Activated naive CD8-positive, alpha-beta T cell treated with anti-CD3 and anti-CD28 coated beads, Interleukin-2, amount 10 ng/mL, durations not matched to agents 7 days and 5 days (primary cell): Measurements from ENCODE around the gene TRPM2. TPM values are rescaled to one million over a fixed set of nuclear protein-coding genes. Genes with fewer than 3 reads are reported as not detected.

Experiments used
- ATAC-seq: fragments of 150-1000 bp; cut with Tn5 transposase; one replicate; pipeline ENCODE4 v1.10.0; 2021; ENCODE audit warnings: low read depth, moderate library complexity
- POLR2A ChIA-PET: fragments of 350-600 bp; sonication (Branson Sonifier 250); formaldehyde crosslinking; loops from one replicate; lab custom pipeline; 2021; ENCODE audit warnings: antibody characterized with exemption; lab: Charles Lee
- DNase-seq: peaks from one replicate; pipeline ENCODE4 v3.0.0; 2021
- H3K27ac Mint-ChIP-seq: one replicate; pipeline ENCODE4 v1.8.0; 2022; ENCODE audit warnings: mild to moderate bottlenecking, mixed read lengths
- H3K27me3 Mint-ChIP-seq: one replicate; pipeline ENCODE4 v1.8.0; 2022; ENCODE audit warnings: mild to moderate bottlenecking, moderate library complexity, mixed read lengths
- H3K36me3 Mint-ChIP-seq: one replicate; pipeline ENCODE4 v1.8.0; 2021; ENCODE audit warnings: mild to moderate bottlenecking, mixed read lengths
- H3K4me1 Mint-ChIP-seq: one replicate; pipeline ENCODE4 v1.8.0; 2021; ENCODE audit warnings: mixed read lengths
- H3K4me3 Mint-ChIP-seq: one replicate; pipeline ENCODE4 v1.8.0; 2022; ENCODE audit warnings: mild to moderate bottlenecking, moderate library complexity, mixed read lengths
- H3K9me3 Mint-ChIP-seq: one replicate; pipeline ENCODE4 v1.8.0; 2021; ENCODE audit warnings: mixed read lengths
- total RNA-seq, 2 experiments: library from RNA; stranded (reverse); gene quantifications; one replicate each; pipeline ENCODE4 v1.2.3, GENCODE V29; 2021

Gene TRPM2
- total RNA-seq, 2 experiments from 2014 or later = 29.6 to 31.1 TPM

- Mint-ChIP-seq H3K27ac (no peak overlapping the region), H3K36me3 (peaks cover 3% of the 10 kb centered on the region), H3K27me3 (peaks cover 3% of the 10 kb centered on the region), H3K4me3 (no peak overlapping the region), H3K4me1 (no peaks in the 10 kb centered on the region), H3K9me3 (no peaks in the 10 kb centered on the region)
- ATAC-seq (no peak), DNase-seq (no peak)
- POLR2A ChIA-PET = no interaction called here
These were observed 88.3 kb downstream of the TRPM2 start for GRCh38 chr21:44441581-44442265.

- H3K36me3 Mint-ChIP-seq = peaks cover 3% of the 10 kb centered on the region
- POLR2A ChIA-PET = no interaction called here
- ATAC-seq = no peak
- DNase-seq = no peak
- no peak overlapping the region for H3K27ac Mint-ChIP-seq
- no peak overlapping the region for H3K4me3 Mint-ChIP-seq
- no peaks in the 10 kb centered on the region for H3K9me3 Mint-ChIP-seq
- H3K4me1 Mint-ChIP-seq = no peaks in the 10 kb centered on the region
- peaks cover 5% of the 10 kb centered on the region for H3K27me3 Mint-ChIP-seq
These were observed 89.1 kb downstream of the TRPM2 start for GRCh38 chr21:44442266-44443125.

- Mint-ChIP-seq H3K27me3 (peaks cover 5% of the 10 kb centered on the region), H3K4me3 (no peak overlapping the region), H3K27ac (no peak overlapping the region), H3K36me3 (peaks cover 3% of the 10 kb centered on the region), H3K9me3 (no peaks in the 10 kb centered on the region), H3K4me1 (no peaks in the 10 kb centered on the region)
- POLR2A ChIA-PET = no interaction called here
- ATAC-seq (no peak), DNase-seq (no peak)
These were observed 90.0 kb downstream of the TRPM2 start for GRCh38 chr21:44443291-44443890.

- DNase-seq = no peak
- peak; percentile 26 for ATAC-seq
- no peaks in the 10 kb centered on the region for H3K9me3 Mint-ChIP-seq
- peaks cover 5% of the 10 kb centered on the region for H3K27me3 Mint-ChIP-seq
- H3K36me3 Mint-ChIP-seq = peaks cover 3% of the 10 kb centered on the region
- POLR2A ChIA-PET = no interaction called here
- no peak overlapping the region for H3K27ac Mint-ChIP-seq
- H3K4me1 Mint-ChIP-seq = no peaks in the 10 kb centered on the region
- H3K4me3 Mint-ChIP-seq = no peak overlapping the region
These were observed 90.5 kb downstream of the TRPM2 start for GRCh38 chr21:44443891-44444285.

GRCh38 chr21:44444286-44444931 is 91.0 kb downstream of the TRPM2 start:
- H3K36me3 Mint-ChIP-seq = peaks cover 3% of the 10 kb centered on the region
- H3K27me3 Mint-ChIP-seq = peaks cover 8% of the 10 kb centered on the region
- DNase-seq (no peak), ATAC-seq (no peak)
- no peak overlapping the region for H3K4me3 Mint-ChIP-seq
- POLR2A ChIA-PET = no interaction called here
- H3K27ac Mint-ChIP-seq = no peak overlapping the region
- H3K4me1 Mint-ChIP-seq = no peaks in the 10 kb centered on the region
- no peaks in the 10 kb centered on the region for H3K9me3 Mint-ChIP-seq

- Mint-ChIP-seq H3K27me3 (peaks cover 8% of the 10 kb centered on the region), H3K27ac (no peak overlapping the region), H3K9me3 (no peaks in the 10 kb centered on the region), H3K4me3 (no peak overlapping the region), H3K4me1 (no peaks in the 10 kb centered on the region), H3K36me3 (peaks cover 2% of the 10 kb centered on the region)
- ATAC-seq (no peak), DNase-seq (no peak)
- POLR2A ChIA-PET = no interaction called here
These were observed 91.9 kb downstream of the TRPM2 start for GRCh38 chr21:44445145-44445812.

GRCh38 chr21:44448651-44449131 is 95.3 kb downstream of the TRPM2 start:
- Mint-ChIP-seq H3K4me3 (no peak overlapping the region), H3K36me3 (no peaks in the 10 kb centered on the region), H3K27ac (no peak overlapping the region), H3K27me3 (peaks cover 27% of the 10 kb centered on the region), H3K4me1 (no peaks in the 10 kb centered on the region), H3K9me3 (peaks cover 3% of the 10 kb centered on the region)
- POLR2A ChIA-PET = interaction anchor here (0.6 kb wide), 1 partner anchor 511 kb away, joined by 6 read pairs; no protein-coding TSS in a partner anchor
- DNase-seq = no peak
- no peak for ATAC-seq

- Mint-ChIP-seq H3K9me3 (peaks cover 9% of the 10 kb centered on the region), H3K27me3 (peaks cover 33% of the 10 kb centered on the region), H3K4me1 (no peaks in the 10 kb centered on the region), H3K27ac (no peak overlapping the region), H3K4me3 (no peak overlapping the region), H3K36me3 (no peaks in the 10 kb centered on the region)
- POLR2A ChIA-PET = no interaction called here
- DNase-seq (no peak), ATAC-seq (no peak)
These were observed 96.3 kb downstream of the TRPM2 start for GRCh38 chr21:44449473-44450363.

- POLR2A ChIA-PET = interaction anchor here (1.4 kb wide), 1 partner anchor 19 kb away, joined by 3 read pairs; no protein-coding TSS in a partner anchor
These were observed 97.0 kb downstream of the TRPM2 start for GRCh38 chr21:44450402-44450801.

GRCh38 chr21:44450999-44451398 is 97.6 kb downstream of the TRPM2 start:
- Mint-ChIP-seq H3K4me1 (no peaks in the 10 kb centered on the region), H3K4me3 (no peak overlapping the region), H3K9me3 (peaks cover 9% of the 10 kb centered on the region), H3K27me3 (peaks cover 30% of the 10 kb centered on the region), H3K27ac (no peak overlapping the region), H3K36me3 (no peaks in the 10 kb centered on the region)
- POLR2A ChIA-PET = interaction anchor here (1.4 kb wide), 1 partner anchor 20 kb away, joined by 3 read pairs; no protein-coding TSS in a partner anchor
- DNase-seq (no peak), ATAC-seq (no peak)

More at GRCh38 chr21:44450402-44450801, 97.0 kb downstream of the TRPM2 start:
- H3K36me3 Mint-ChIP-seq = no peaks in the 10 kb centered on the region
- DNase-seq (no peak), ATAC-seq (no peak)
- H3K27me3 Mint-ChIP-seq = peaks cover 31% of the 10 kb centered on the region
- H3K9me3 Mint-ChIP-seq = peaks cover 9% of the 10 kb centered on the region
- no peak overlapping the region for H3K4me3 Mint-ChIP-seq
- no peak overlapping the region for H3K27ac Mint-ChIP-seq
- H3K4me1 Mint-ChIP-seq = no peaks in the 10 kb centered on the region

GRCh38 chr21:44453120-44453519 is 99.7 kb downstream of the TRPM2 start:
- ATAC-seq = no peak
- POLR2A ChIA-PET = no interaction called here
- Mint-ChIP-seq H3K4me3 (no peak overlapping the region), H3K27ac (no peak overlapping the region), H3K4me1 (no peaks in the 10 kb centered on the region), H3K9me3 (peaks cover 9% of the 10 kb centered on the region), H3K36me3 (no peaks in the 10 kb centered on the region), H3K27me3 (peaks cover 29% of the 10 kb centered on the region)
- DNase-seq = no peak

- H3K27ac Mint-ChIP-seq = no peak overlapping the region
- no peak for ATAC-seq
- peaks cover 9% of the 10 kb centered on the region for H3K9me3 Mint-ChIP-seq
- H3K4me1 Mint-ChIP-seq = no peaks in the 10 kb centered on the region
- peak overlapping the region; percentile 42 for H3K4me3 Mint-ChIP-seq
- H3K27me3 Mint-ChIP-seq = peaks cover 28% of the 10 kb centered on the region
- DNase-seq = no peak
- POLR2A ChIA-PET = interaction anchor here (3.0 kb wide), 1 partner anchor 114 kb away, joined by 11 read pairs; the partner anchor contains the start of gene CFAP410
- H3K36me3 Mint-ChIP-seq = no peaks in the 10 kb centered on the region
These were observed 100.6 kb downstream of the TRPM2 start for GRCh38 chr21:44454058-44454457.
